T-helper 1 cell treated with Interleukin-12 subunit alpha and Interleukin-12 subunit beta and Interleukin-4 antibody, amounts not matched to agents 30 μg/mL and 1 μg/mL, for 36 hours (primary cell): ENCODE results near the gene BBS9.

Experiments
- H3K27ac Mint-ChIP-seq: one replicate; pipeline ENCODE4 v1.8.0; 2021; ENCODE audit warnings: mild to moderate bottlenecking, mixed read lengths
- H3K27me3 Mint-ChIP-seq: one replicate; pipeline ENCODE4 v1.8.0; 2021; ENCODE audit warnings: low read depth, mixed read lengths
- H3K36me3 Mint-ChIP-seq: one replicate; pipeline ENCODE4 v1.8.0; 2021; ENCODE audit warnings: low read depth, mixed read lengths
- H3K4me1 Mint-ChIP-seq: one replicate; pipeline ENCODE4 v1.8.0; 2021; ENCODE audit warnings: low read depth, mixed read lengths
- H3K4me3 Mint-ChIP-seq: one replicate; pipeline ENCODE4 v1.8.0; 2021; ENCODE audit warnings: mild to moderate bottlenecking, moderate library complexity, mixed read lengths
- H3K9me3 Mint-ChIP-seq: one replicate; pipeline ENCODE4 v1.8.0; 2021; ENCODE audit warnings: mixed read lengths

The BBS9 gene

DNA sequence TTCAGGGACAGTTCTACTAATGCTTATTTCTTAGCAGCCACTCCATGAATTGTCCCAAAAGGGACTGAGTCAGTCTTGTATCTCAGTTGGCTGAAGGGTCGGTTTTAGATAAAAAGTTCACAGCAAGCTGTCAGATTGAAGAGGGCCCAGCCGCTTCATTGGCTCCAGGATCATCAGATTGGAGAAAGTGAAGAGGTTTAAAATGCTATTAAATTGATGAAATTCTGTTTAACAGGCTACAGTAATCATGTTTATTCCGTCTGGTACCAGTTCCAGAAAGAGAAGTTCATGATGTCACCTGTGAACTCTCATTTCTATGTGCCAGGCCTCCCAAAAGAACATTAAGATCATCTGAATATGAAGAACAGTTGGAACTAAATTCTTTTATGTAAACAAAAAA is 481.6 kb downstream of the BBS9 start:
- Mint-ChIP-seq H3K4me3 (no peak overlapping the region), H3K4me1 (no peaks in the 10 kb centered on the region), H3K36me3 (no peaks in the 10 kb centered on the region), H3K27ac (no peak overlapping the region), H3K9me3 (no peaks in the 10 kb centered on the region), H3K27me3 (no peaks in the 10 kb centered on the region)

- no peaks in the 10 kb centered on the region for H3K9me3 Mint-ChIP-seq
- no peaks in the 10 kb centered on the region for H3K4me1 Mint-ChIP-seq
- no peak overlapping the region for H3K4me3 Mint-ChIP-seq
- H3K36me3 Mint-ChIP-seq = no peaks in the 10 kb centered on the region
- no peak overlapping the region for H3K27ac Mint-ChIP-seq
- H3K27me3 Mint-ChIP-seq = no peaks in the 10 kb centered on the region
These were observed 483.1 kb downstream of the BBS9 start for GRCh38 chr7:33612442-33612841.

- no peaks in the 10 kb centered on the region for H3K9me3 Mint-ChIP-seq
- H3K36me3 Mint-ChIP-seq = no peaks in the 10 kb centered on the region
- no peaks in the 10 kb centered on the region for H3K4me1 Mint-ChIP-seq
- H3K27me3 Mint-ChIP-seq = no peaks in the 10 kb centered on the region
- H3K4me3 Mint-ChIP-seq = no peak overlapping the region
- H3K27ac Mint-ChIP-seq = no peak overlapping the region
These were observed 485.2 kb downstream of the BBS9 start for GRCh38 chr7:33614357-33615117.

GRCh38 chr7:33616752-33617151 is 487.4 kb downstream of the BBS9 start:
- no peak overlapping the region for H3K27ac Mint-ChIP-seq
- no peak overlapping the region for H3K4me3 Mint-ChIP-seq
- no peaks in the 10 kb centered on the region for H3K36me3 Mint-ChIP-seq
- H3K27me3 Mint-ChIP-seq = no peaks in the 10 kb centered on the region
- peaks cover 3% of the 10 kb centered on the region for H3K9me3 Mint-ChIP-seq
- H3K4me1 Mint-ChIP-seq = no peaks in the 10 kb centered on the region

DNA sequence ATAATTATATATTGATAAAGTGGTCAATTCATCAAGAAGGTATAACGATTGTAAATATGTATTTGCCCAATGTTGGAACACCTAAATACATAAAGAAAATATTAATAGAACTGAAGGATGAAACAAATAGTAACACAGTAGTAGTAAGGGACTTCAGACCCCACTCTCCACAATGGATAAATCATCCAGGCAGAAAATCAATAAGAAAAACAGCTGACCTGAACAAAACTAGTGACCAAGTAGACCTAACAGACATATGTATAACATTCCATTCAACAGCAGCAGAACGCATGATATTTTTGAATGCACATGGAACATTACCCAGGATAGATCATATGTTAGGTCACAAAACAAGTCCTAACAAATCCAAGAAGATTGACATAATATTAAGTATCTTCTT is 489.9 kb downstream of the BBS9 start:
- H3K9me3 Mint-ChIP-seq = peaks cover 3% of the 10 kb centered on the region
- no peak overlapping the region for H3K4me3 Mint-ChIP-seq
- H3K4me1 Mint-ChIP-seq = no peaks in the 10 kb centered on the region
- H3K27ac Mint-ChIP-seq = no peak overlapping the region
- H3K36me3 Mint-ChIP-seq = no peaks in the 10 kb centered on the region
- H3K27me3 Mint-ChIP-seq = no peaks in the 10 kb centered on the region

GRCh38 chr7:33623267-33623666 is 493.9 kb downstream of the BBS9 start:
- H3K4me1 Mint-ChIP-seq = no peaks in the 10 kb centered on the region
- H3K27ac Mint-ChIP-seq = no peak overlapping the region
- no peaks in the 10 kb centered on the region for H3K27me3 Mint-ChIP-seq
- H3K9me3 Mint-ChIP-seq = peaks cover 3% of the 10 kb centered on the region
- H3K4me3 Mint-ChIP-seq = no peak overlapping the region
- no peaks in the 10 kb centered on the region for H3K36me3 Mint-ChIP-seq

GRCh38 chr7:33624215-33624614 is 494.9 kb downstream of the BBS9 start:
- no peak overlapping the region for H3K4me3 Mint-ChIP-seq
- peaks cover 3% of the 10 kb centered on the region for H3K9me3 Mint-ChIP-seq
- no peak overlapping the region for H3K27ac Mint-ChIP-seq
- no peaks in the 10 kb centered on the region for H3K27me3 Mint-ChIP-seq
- H3K36me3 Mint-ChIP-seq = no peaks in the 10 kb centered on the region
- no peaks in the 10 kb centered on the region for H3K4me1 Mint-ChIP-seq

DNA sequence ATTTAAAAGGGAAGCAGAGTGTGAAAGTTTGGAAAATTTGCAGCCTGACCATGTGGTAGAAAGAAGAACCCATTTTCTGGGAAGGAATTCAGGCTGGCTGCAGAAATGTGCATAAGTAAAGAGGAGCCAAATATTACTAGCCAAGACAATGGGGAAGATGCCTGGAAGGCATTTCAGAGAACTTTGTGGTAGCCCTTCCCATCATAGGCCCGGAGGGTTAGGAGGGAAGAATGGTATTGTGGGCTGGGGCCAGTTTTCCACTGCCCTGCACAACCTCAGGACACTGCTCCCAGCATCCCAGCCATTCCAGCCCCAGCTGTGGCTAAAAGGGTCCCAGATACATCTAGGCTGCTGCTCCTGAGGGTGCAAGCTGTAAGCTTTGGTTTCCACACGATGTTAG is 497.5 kb downstream of the BBS9 start:
- no peak overlapping the region for H3K27ac Mint-ChIP-seq
- no peaks in the 10 kb centered on the region for H3K9me3 Mint-ChIP-seq
- no peak overlapping the region for H3K4me3 Mint-ChIP-seq
- H3K27me3 Mint-ChIP-seq = no peaks in the 10 kb centered on the region
- no peaks in the 10 kb centered on the region for H3K4me1 Mint-ChIP-seq
- no peaks in the 10 kb centered on the region for H3K36me3 Mint-ChIP-seq

DNA sequence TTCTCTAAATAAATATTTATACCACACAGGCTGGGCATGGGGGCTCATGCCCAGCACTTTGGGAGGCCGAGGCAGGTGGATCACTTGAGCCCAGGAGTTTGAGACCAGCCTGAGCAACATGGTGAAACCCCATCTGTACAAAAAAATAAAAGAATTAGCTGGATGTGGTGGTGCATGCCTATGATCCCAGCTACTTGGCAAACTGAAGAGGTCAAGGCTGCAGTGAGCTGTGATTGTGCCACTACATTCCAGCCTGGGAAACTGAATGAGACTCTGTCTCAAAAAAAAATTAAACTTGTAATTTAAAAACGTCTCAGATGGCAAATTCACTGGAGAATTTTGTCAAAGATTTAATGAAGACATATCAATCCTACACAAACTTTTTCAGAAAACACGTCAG is 498.4 kb downstream of the BBS9 start:
- H3K27ac Mint-ChIP-seq = no peak overlapping the region
- H3K4me3 Mint-ChIP-seq = no peak overlapping the region
- no peaks in the 10 kb centered on the region for H3K4me1 Mint-ChIP-seq
- H3K36me3 Mint-ChIP-seq = no peaks in the 10 kb centered on the region
- no peaks in the 10 kb centered on the region for H3K9me3 Mint-ChIP-seq
- H3K27me3 Mint-ChIP-seq = no peaks in the 10 kb centered on the region

DNA sequence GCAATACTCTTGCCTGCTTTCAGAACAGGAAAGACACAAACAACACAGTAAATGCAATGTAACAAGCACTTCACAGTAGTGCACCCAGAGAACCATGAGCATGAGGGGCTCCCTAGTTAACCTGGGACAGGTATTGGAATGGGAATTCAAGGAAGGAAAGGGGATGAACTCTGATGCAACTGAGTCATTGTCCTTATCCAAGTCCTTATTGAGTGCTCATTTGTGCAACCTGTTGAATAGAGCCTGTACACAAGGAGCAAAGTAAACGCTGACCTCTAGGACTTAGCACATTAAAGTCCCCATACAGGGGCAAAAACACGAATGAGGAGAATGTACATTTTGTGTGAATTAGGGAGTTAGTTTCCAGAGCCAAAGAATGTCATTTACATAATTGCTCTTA is 499.5 kb downstream of the BBS9 start:
- H3K27me3 Mint-ChIP-seq = no peaks in the 10 kb centered on the region

DNA sequence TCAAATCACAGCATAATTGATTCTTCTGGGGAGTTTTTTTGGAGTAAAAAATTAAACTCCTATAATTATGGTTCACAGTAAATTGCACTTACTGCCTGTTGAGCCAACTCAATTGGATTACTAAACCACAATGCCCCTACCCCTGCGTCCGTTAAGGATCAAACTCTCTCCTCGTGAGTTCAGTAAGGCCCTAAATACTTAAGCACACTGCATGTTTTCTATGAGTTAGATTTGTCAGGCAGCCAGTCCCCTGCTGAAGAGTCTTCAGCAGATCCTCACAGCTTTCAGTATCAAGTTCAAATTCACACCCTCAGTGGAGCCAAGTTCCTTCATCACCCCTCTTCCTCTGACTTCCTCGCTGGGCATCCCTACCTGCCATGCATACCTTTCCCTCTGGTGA is 501.0 kb downstream of the BBS9 start:
- Mint-ChIP-seq H3K27me3 (no peaks in the 10 kb centered on the region), H3K4me3 (no peak overlapping the region), H3K36me3 (no peaks in the 10 kb centered on the region), H3K4me1 (no peaks in the 10 kb centered on the region), H3K27ac (no peak overlapping the region), H3K9me3 (no peaks in the 10 kb centered on the region)

More for the DNA sequence above, 499.5 kb downstream of the BBS9 start:
- no peak overlapping the region for H3K4me3 Mint-ChIP-seq
- no peaks in the 10 kb centered on the region for H3K4me1 Mint-ChIP-seq
- no peaks in the 10 kb centered on the region for H3K36me3 Mint-ChIP-seq
- H3K27ac Mint-ChIP-seq = no peak overlapping the region
- no peaks in the 10 kb centered on the region for H3K9me3 Mint-ChIP-seq

- Mint-ChIP-seq H3K9me3 (no peaks in the 10 kb centered on the region), H3K36me3 (no peaks in the 10 kb centered on the region), H3K4me1 (no peaks in the 10 kb centered on the region), H3K27me3 (no peaks in the 10 kb centered on the region), H3K4me3 (no peak overlapping the region), H3K27ac (no peak overlapping the region)
These were observed 503.0 kb downstream of the BBS9 start for GRCh38 chr7:33632322-33632721.

DNA sequence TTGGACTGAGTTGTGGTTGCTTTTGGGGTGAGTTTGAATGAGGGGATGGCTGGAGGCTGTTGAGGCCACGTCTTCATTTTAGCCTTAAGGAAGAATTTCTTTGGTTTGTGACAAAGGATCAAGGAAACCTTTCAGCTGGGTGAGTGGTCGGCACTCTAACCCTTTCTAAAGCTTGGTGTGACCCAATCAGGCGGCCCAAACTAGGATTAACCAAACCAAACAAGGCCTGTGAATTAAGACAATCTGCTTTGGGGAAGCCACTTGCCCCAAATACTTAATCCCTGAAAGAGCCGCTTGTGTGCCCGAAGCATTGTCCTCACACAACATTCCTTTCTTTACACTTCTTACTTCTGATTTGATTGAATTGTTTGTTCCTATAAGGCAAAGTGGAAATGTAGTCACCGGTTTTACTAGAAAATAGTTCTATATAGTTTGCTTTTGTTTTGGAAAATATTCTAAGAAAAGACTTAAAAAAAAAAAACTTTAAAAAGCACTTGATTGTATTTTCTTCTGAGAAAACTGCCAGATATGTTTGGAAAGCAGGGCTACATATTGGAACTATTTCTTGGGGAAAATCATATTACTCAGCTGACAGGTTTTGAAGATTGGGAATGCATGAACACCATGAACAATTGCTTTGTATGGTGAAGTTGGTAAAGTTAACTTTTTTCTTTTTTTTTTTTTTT is 503.6 kb downstream of the BBS9 start:
- Mint-ChIP-seq H3K27me3 (no peaks in the 10 kb centered on the region), H3K27ac (no peak overlapping the region), H3K9me3 (no peaks in the 10 kb centered on the region), H3K4me1 (no peaks in the 10 kb centered on the region), H3K4me3 (no peak overlapping the region), H3K36me3 (no peaks in the 10 kb centered on the region)

DNA sequence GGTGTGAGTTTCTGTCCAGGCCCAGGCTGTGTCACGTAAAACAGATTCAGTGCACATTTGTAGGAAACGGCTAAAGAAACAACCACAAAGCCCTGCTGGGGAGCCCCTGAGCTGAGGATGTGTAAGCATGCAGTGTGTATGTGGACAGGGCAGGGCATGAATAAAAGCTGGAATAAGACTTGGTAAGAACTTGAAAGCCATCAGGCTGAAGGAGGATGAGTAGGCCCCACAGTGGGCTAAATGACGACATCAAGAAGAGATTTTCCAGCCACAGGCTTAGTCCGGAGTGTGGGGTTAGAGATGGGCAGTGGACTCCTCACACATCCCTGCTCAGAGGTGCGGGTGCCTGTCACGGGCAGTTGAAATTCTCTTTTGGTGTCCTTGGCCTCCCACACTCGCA is 505.2 kb downstream of the BBS9 start:
- Mint-ChIP-seq H3K4me3 (no peak overlapping the region), H3K27me3 (no peaks in the 10 kb centered on the region), H3K36me3 (no peaks in the 10 kb centered on the region), H3K27ac (no peak overlapping the region), H3K9me3 (no peaks in the 10 kb centered on the region), H3K4me1 (no peaks in the 10 kb centered on the region)

- H3K9me3 Mint-ChIP-seq = no peaks in the 10 kb centered on the region
- H3K27ac Mint-ChIP-seq = no peak overlapping the region
- H3K4me1 Mint-ChIP-seq = no peaks in the 10 kb centered on the region
- no peaks in the 10 kb centered on the region for H3K36me3 Mint-ChIP-seq
- H3K27me3 Mint-ChIP-seq = no peaks in the 10 kb centered on the region
- no peak overlapping the region for H3K4me3 Mint-ChIP-seq
These were observed 507.0 kb downstream of the BBS9 start for GRCh38 chr7:33636359-33636758.
